ENCODE results near the gene AOPEP. TPM values are rescaled to one million over a fixed set of nuclear protein-coding genes. Genes with fewer than 3 reads are reported as not detected.
"Not testable (repeated sequence)": the region's sequence is repeated elsewhere in the genome, so short reads cannot be mapped to it uniquely, and the experiment has no call there.

The AOPEP gene
- polyA plus RNA-seq, 1 of the 3 experiments (the other 2 are of a cell fraction) = 54.6 TPM

DNA sequence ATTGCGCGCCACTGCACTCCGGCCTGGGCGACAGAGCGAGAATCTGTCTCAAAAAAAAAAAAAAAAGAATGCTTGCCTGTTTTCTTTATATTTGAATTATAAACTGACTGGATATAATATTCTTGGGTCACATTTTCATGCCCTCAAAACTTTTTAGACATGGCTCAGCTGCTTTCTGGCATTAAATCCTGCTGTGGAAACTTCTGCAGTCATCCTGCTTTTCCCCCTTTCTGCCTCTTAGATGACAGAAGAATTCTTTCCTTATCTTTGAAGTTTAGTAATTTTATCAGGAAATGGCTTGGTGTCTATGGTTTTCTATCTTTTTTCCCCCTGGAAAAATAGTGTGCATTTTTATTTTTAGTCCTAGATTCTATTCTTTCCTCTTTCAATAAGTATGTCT, 234.5 kb downstream of the AOPEP start:
- no peak overlapping the region for H3K27ac ChIP-seq (ENCODE audit: low read depth in 2 of 2, low read length in 1 of 2)
- CTCF ChIA-PET = interaction anchor here (1.1 kb wide), 1 partner anchor 12 kb away, joined by 3 read pairs; no protein-coding TSS in a partner anchor
- H3K27me3 ChIP-seq (ENCODE audit: insufficient read depth) = no peaks in the 10 kb centered on the region
- H3K4me1 ChIP-seq (ENCODE audit: control insufficient read depth in 1 of 2, insufficient read depth in 2 of 2, low read depth in 1 of 2, low read length in 1 of 2) = peaks cover 0 to 2% of the 10 kb centered on the region in 2 experiments; a peak in 1 of 4 replicates
- no peak overlapping the region for H2AFZ ChIP-seq (ENCODE audit: low read depth)
- TF ChIP-seq TCF12 (IDR thresholded peaks at IDR 0.05) (no peak), RAD21 (IDR thresholded peaks at IDR 0.05; ENCODE audit: low read length) (no peak), RFX5 (IDR thresholded peaks at IDR 0.05; ENCODE audit: low read length) (no peak), NFIC (IDR thresholded peaks at IDR 0.05; ENCODE audit: borderline replicate concordance) (no peak), SIN3A (IDR thresholded peaks at IDR 0.05; ENCODE audit: borderline replicate concordance, low read depth, low read length) (no peak), FOXM1 (IDR thresholded peaks at IDR 0.05; ENCODE audit: low read depth) (no peak), FOSL2 (IDR thresholded peaks at IDR 0.05; ENCODE audit: borderline replicate concordance, low read depth) (no peak), CHD2 (IDR thresholded peaks at IDR 0.05; ENCODE audit: low read length, partially characterized antibody) (no peak), TEAD4 (IDR thresholded peaks at IDR 0.05; ENCODE audit: borderline replicate concordance, insufficient read depth) (no peak), ELF1 (IDR thresholded peaks at IDR 0.05) (no peak), SMC3 (IDR thresholded peaks at IDR 0.05; ENCODE audit: low read depth, low read length) (no peak), FOXJ3 (CRISPR knock-in tag; IDR thresholded peaks at IDR 0.05) (no peak), TAF1 (IDR thresholded peaks at IDR 0.05; ENCODE audit: borderline replicate concordance, low read depth, low read length) (no peak)
- H3K4me2 ChIP-seq = no peak overlapping the region
- H3K79me2 ChIP-seq (ENCODE audit: insufficient read depth) = no peaks in the 10 kb centered on the region
- no peak for DNase-seq
- H3F3A ChIP-seq (replicated peaks; ENCODE audit: insufficient read depth) = no peaks in the 10 kb centered on the region
- WGBS (ENCODE audit: low lambda C conversion rate) = 90% methylated on average over 5 of the region's 5 CpGs
- POLR2A ChIA-PET = no interaction called here
- no peaks in the 10 kb centered on the region for H3K9me3 ChIP-seq
- peaks cover 7 to 12% of the 10 kb centered on the region in 2 experiments for H3K36me3 ChIP-seq (replicated peaks in 1 of 2; ENCODE audit: control insufficient read depth in 1 of 2, insufficient read depth in 2 of 2, low read length in 1 of 2)
- no peak overlapping the region for H3K4me3 ChIP-seq (ENCODE audit: low read depth in 2 of 2, low read length in 1 of 2)
- H3K9ac ChIP-seq = no peak overlapping the region
- H4K20me1 ChIP-seq (ENCODE audit: insufficient read depth) = no peaks in the 10 kb centered on the region
- H3K9me2 ChIP-seq = no peaks in the 10 kb centered on the region

- Histone ChIP-seq H3F3A (replicated peaks; ENCODE audit: insufficient read depth) (no peaks in the 10 kb centered on the region), H3K9me2 (no peaks in the 10 kb centered on the region), H3K4me1 (ENCODE audit: control insufficient read depth in 1 of 2, insufficient read depth in 2 of 2, low read depth in 1 of 2, low read length in 1 of 2) (peaks cover 0 to 2% of the 10 kb centered on the region in 2 experiments; a peak in 1 of 4 replicates), H3K36me3 (replicated peaks in 1 of 2; ENCODE audit: control insufficient read depth in 1 of 2, insufficient read depth in 2 of 2, low read length in 1 of 2) (peaks cover 1 to 3% of the 10 kb centered on the region in 2 experiments), H3K4me2 (no peak overlapping the region), H3K27me3 (ENCODE audit: insufficient read depth) (no peaks in the 10 kb centered on the region), H4K20me1 (ENCODE audit: insufficient read depth) (no peaks in the 10 kb centered on the region), H2AFZ (ENCODE audit: low read depth) (no peak overlapping the region), H3K79me2 (ENCODE audit: insufficient read depth) (no peaks in the 10 kb centered on the region), H3K4me3 (ENCODE audit: low read depth in 2 of 2, low read length in 1 of 2) (no peak overlapping the region), H3K9ac (no peak overlapping the region), H3K27ac (ENCODE audit: low read depth in 2 of 2, low read length in 1 of 2) (no peak overlapping the region), H3K9me3 (no peaks in the 10 kb centered on the region)
- ChIA-PET POLR2A (no interaction called here), CTCF (interaction anchor here (1.0 kb wide), 1 partner anchor 15 kb away, joined by 3 read pairs; no protein-coding TSS in a partner anchor)
- 98% methylated on average over 2 of the region's 2 CpGs for WGBS (ENCODE audit: low lambda C conversion rate)
- TF ChIP-seq GATA2 (CRISPR knock-in tag; IDR thresholded peaks at IDR 0.05) (no peak), RXRA (IDR thresholded peaks at IDR 0.05; ENCODE audit: borderline replicate concordance, low read depth) (no peak), RCOR1 (IDR thresholded peaks at IDR 0.05; ENCODE audit: low read length) (no peak), CTCF (IDR thresholded peaks at IDR 0.05) (no peak), EZH2phosphoT487 (IDR thresholded peaks at IDR 0.05; ENCODE audit: borderline replicate concordance, low read depth) (no peak), FOXJ3 (CRISPR knock-in tag; IDR thresholded peaks at IDR 0.05) (no peak)
- DNase-seq = no peak
Measured at GRCh38 chr9:94961870-94962269, 235.4 kb downstream of the AOPEP start.

DNA sequence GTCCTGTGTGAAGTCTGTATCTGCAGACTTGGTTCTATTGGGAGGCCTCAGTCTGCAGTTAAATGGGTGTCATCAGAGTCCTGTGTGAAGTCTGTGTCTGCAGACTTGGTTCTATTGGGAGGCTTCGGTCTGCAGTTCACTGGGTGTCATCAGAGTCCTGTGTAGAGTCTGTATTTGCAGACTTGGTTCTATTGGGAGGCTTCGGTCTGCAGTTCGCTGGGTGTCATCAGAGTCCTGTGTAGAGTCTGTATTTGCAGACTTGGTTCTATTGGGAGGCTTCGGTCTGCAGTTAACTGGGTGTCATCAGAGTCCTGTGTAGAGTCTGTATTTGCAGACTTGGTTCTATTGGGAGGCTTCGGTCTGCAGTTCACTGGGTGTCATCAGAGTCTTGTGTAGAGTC, 239.1 kb downstream of the AOPEP start:
- H3K4me1 ChIP-seq (ENCODE audit: control insufficient read depth in 1 of 2, insufficient read depth in 2 of 2, low read depth in 1 of 2, low read length in 1 of 2); POLR2A ChIA-PET; H3K9ac ChIP-seq; H3K4me3 ChIP-seq (ENCODE audit: low read depth in 2 of 2, low read length in 1 of 2); H3K79me2 ChIP-seq (ENCODE audit: insufficient read depth); H3K27me3 ChIP-seq (ENCODE audit: insufficient read depth); H4K20me1 ChIP-seq (ENCODE audit: insufficient read depth); H3K9me2 ChIP-seq; H3K4me2 ChIP-seq; H3K27ac ChIP-seq (ENCODE audit: low read depth in 2 of 2, low read length in 1 of 2); H3F3A ChIP-seq (replicated peaks; ENCODE audit: insufficient read depth); H2AFZ ChIP-seq (ENCODE audit: low read depth); DNase-seq; H3K36me3 ChIP-seq (replicated peaks in 1 of 2; ENCODE audit: control insufficient read depth in 1 of 2, insufficient read depth in 2 of 2, low read length in 1 of 2); CTCF ChIA-PET; H3K9me3 ChIP-seq: not testable (repeated sequence)
- 88% methylated on average over 5 of the region's 5 CpGs for WGBS (ENCODE audit: low lambda C conversion rate)

DNA sequence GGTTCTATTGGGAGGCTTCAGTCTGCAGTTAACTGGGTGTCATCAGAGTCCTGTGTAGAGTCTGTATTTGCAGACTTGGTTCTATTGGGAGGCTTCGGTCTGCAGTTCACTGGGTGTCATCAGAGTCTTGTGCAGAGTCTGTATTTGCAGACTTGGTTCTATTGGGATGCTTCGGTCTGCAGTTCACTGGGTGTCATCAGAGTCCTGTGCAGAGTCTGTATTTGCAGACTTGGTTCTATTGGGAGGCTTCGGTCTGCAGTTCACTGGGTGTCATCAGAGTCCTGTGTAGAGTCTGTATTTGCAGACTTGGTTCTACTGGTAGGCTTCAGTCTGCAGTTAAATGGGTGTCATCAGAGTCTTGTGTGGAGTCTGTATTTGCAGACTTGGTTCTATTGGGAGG, 239.5 kb downstream of the AOPEP start:
- 76% methylated on average over 3 of the region's 3 CpGs for WGBS (ENCODE audit: low lambda C conversion rate)
- DNase-seq; POLR2A ChIA-PET; H3K9me2 ChIP-seq; H3K27ac ChIP-seq (ENCODE audit: low read depth in 2 of 2, low read length in 1 of 2); H3F3A ChIP-seq (replicated peaks; ENCODE audit: insufficient read depth); H3K27me3 ChIP-seq (ENCODE audit: insufficient read depth); H3K36me3 ChIP-seq (replicated peaks in 1 of 2; ENCODE audit: control insufficient read depth in 1 of 2, insufficient read depth in 2 of 2, low read length in 1 of 2); H3K79me2 ChIP-seq (ENCODE audit: insufficient read depth); H3K4me2 ChIP-seq; H3K9ac ChIP-seq; H2AFZ ChIP-seq (ENCODE audit: low read depth); H3K9me3 ChIP-seq; H4K20me1 ChIP-seq (ENCODE audit: insufficient read depth); CTCF ChIA-PET; H3K4me3 ChIP-seq (ENCODE audit: low read depth in 2 of 2, low read length in 1 of 2): not testable (repeated sequence)
- peaks cover 0 to 11% of the 10 kb centered on the region in 2 experiments; a peak in 2 of 4 replicates for H3K4me1 ChIP-seq (ENCODE audit: control insufficient read depth in 1 of 2, insufficient read depth in 2 of 2, low read depth in 1 of 2, low read length in 1 of 2)
